Left colon (tissue), 2 donors: ENCODE results near the gene E2F4. TPM values are rescaled to one million over a fixed set of nuclear protein-coding genes. Genes with fewer than 3 reads are reported as not detected.
A peak's percentile ranks its signal among the peaks of the same experiment; 100 is the strongest.

Experiments used
- ATAC-seq: fragments of 200-7000 bp; cut with Tn5 transposase; one replicate; pipeline ENCODE4 v1.9.1; 2020; ENCODE audit warnings: mild to moderate bottlenecking, moderate library complexity
- DNase-seq, 2 donors: peaks; one replicate each; pipeline ENCODE4 v3.0.0-alpha.2; 2020
- intact Hi-C, 2 donors: fragments of 100-400 bp; cut with DNase I in 1 of 2; cut with micrococcal nuclease in 1 of 2; formaldehyde crosslinking; loops; one replicate each; pipeline versions ENCODE4 v1.11.2 to v1.14.0; 2022; cut with DNase I, micrococcal nuclease
- total RNA-seq, 2 donors: library from RNA; stranded (reverse); fragmentation: NEBNext Ultra II Directional; extraction: Animal tissue kit (Norgen Biotek cat#: 25700); gene quantifications; one replicate each; pipeline ENCODE4 v1.2.1, GENCODE V29; 2021
- donor health status: DM: no; HTN: no; CAD: no.
- donor health status: DM: yes; HTN: yes; CAD: no.

E2F4 gene
- total RNA-seq, 2 donors from 2014 or later: 59.1 to 81.4 TPM

DNA sequence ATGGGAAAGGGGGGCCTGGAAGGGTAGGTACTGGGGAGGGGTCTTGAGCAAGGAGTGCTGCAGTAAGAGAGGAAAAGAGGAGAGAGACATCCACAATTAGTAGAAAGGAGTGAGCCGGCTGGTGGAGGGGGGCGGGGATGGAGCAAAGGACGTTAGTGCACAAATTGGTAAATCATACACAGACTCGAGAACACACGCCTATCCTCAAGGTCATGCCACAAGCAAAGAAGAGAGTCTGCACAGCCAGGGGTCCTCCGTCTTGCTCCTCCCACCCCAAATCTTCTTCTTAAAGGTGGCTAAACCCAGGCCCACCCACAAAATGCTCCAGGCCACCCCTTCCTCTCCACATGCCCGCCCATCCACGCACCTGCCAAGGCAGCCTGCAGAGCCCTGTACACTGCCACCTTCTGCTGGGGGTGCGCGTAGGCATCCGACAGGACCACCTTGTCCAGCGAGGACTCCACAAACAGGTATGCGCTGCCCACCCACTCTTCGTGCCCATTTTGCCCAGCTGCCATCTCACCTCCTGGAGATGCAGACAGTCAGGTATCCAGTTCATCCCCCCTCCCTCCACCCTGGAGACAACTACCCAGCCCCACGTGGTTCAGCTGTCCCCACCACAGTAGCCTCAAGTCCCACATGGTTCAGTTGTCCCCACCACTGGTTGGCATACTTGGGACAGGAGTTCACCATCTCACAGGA, 35.7 kb upstream of the E2F4 start:
- intact Hi-C loops: loop anchor here (5.0 to 10.0 kb wide), 2 partner anchors 179 to 181 kb away; no protein-coding TSS in a partner anchor

DNA sequence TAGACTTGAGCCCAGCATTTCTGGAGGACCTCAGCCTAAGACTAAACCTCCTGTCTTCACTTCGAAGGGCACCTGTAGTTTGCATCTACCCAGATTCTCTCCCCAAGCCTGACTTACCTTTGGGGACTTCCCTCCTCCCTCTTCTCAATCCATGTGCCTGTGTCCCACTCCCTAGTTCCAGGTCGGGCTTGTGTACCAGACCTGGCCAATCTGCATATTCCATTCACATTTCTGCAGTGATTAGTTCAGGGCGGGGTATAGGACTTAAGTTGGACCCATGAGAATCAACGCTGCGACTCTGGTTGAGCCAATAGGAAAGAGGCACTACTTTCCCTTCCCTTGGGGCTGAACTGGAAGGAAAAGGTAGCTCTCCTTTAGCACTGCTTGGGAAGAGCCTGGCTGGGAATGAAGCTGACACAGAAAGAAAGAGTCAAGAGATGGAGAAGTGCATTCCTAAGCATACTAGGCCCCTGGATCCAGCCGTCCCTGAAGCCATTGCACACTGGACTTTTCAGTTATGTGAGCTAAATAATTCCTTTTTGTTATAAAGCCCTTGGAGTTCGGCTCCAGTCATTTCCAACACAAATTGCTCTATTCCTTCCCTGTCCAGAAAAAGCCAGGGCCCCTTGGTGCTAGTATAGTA, 34.7 kb upstream of the E2F4 start:
- ATAC-seq: no peak
- intact Hi-C loops: loop anchor here (5.0 to 10.0 kb wide), 2 partner anchors 180 to 182 kb away; no protein-coding TSS in a partner anchor
- DNase-seq: peak in 1 of 2 donors; percentile 16

More for the DNA sequence above, 35.7 kb upstream of the E2F4 start:
- ATAC-seq (peak; percentile 19), DNase-seq (peak in 1 of 2 donors; percentile 61)

DNA sequence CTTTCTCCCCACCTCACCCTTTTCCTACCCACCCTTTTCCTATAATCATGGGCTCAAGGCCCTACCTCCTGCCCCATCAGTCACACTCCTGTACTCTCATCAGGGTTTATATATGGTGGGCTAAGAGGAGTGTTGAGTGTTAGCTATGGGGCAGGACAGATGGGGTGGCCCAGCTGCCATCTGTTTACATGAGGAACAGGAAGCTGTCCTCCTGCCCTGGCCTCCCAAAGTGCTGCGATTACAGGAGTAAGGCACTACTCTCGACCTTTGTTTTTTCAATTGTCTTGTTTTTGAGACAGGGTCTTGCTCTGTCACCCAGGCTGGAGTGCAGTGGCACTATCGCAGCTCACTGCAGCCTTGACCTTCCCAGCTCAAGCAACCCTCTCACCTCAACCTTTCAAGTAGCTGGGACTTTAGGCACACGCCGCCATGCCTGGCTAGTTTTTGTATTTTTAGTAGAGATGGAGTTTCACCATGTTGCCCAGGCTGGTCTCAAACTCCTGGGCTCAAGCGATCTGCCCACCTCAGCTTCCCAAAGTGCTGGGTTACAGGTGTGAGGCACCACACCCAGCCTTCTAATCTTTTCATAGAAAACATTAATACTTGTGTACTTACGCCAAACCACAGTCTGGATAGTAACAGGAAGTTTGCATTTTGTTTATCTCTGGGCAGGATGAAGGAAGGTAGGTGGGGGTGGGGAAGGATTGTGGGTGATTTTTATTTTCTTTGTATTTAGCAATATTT, 33.9 kb upstream of the E2F4 start:
- no peak for DNase-seq
- intact Hi-C loops: loop anchor here (5.0 to 10.0 kb wide), 2 partner anchors 181 to 183 kb away; no protein-coding TSS in a partner anchor

DNA sequence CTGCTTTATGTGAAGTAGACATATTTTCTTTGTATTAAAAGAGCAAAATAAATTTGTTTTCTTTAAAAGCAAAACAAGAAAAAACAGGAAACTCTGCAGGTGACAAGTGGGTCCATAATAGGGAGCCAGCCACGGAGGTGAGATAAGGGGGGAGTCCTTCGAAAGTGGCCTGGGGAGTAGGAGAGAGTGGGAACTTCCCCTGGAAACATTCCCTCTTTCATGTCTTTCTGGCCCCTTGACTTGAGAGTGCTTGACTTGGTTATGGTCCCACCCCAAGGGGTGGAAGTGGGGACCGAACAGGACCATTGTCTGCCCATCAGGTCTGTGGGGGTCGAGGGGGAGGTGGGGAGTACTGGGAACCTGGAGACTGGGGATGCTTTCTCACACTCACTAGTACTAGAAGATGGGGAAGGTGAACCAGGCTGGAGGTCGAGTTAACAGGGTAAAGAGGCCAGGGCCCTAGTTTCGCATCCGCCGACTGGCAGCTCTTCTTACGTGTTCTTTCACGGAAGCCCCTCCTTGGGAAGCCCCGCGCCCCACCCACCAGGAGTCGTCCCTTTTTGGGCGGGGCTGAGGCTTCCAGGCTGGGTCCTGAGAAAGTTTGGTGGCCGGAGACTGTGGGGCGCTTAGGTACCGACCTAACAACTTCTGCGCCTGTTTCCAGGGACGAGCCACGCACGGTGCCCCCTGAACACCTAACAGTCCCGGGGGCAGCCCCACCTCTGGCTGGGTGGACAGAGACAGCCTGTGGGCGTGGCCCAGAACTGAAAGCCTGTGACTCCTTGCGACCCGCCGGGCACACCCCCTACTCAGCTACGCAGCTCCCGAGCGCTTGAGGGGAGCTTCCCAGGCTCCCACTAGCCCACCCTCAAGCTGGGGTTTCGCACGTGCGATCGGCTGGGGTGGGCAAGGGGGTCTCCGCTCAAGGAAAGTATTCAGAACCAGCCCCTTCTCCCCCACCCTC, 33.0 kb upstream of the E2F4 start:
- ATAC-seq (peak; percentile 38), DNase-seq (peak; percentile 77 to 83)
- intact Hi-C loops: loop anchor here (5.0 to 10.0 kb wide), 2 partner anchors 182 to 184 kb away; no protein-coding TSS in a partner anchor

More for the DNA sequence above, 33.9 kb upstream of the E2F4 start:
- ATAC-seq: no peak

DNA sequence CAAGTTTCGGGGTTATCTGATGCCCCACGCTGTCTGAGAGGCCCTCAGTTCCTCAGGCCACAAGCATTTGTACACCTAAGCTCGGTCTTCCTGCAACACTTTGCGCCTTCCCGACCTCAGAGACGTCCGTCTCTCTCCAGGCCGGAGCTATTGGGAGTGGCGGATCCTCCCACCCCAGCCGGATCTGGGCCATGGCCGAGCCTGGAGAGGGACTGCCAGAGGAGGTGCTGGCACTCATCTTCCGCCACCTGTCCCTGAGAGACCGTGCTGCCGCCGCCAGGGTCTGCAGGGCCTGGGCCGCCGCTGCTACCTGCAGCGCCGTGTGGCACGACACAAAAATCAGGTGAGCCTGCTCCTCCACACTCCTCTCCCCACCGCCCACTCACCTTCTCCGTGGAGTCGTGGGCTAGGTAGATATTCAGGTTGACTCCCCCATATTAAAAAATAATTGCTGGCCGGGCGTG, 30.3 kb upstream of the E2F4 start:
- intact Hi-C loops: no loop called here
- ATAC-seq: no peak
- no peak for DNase-seq

DNA sequence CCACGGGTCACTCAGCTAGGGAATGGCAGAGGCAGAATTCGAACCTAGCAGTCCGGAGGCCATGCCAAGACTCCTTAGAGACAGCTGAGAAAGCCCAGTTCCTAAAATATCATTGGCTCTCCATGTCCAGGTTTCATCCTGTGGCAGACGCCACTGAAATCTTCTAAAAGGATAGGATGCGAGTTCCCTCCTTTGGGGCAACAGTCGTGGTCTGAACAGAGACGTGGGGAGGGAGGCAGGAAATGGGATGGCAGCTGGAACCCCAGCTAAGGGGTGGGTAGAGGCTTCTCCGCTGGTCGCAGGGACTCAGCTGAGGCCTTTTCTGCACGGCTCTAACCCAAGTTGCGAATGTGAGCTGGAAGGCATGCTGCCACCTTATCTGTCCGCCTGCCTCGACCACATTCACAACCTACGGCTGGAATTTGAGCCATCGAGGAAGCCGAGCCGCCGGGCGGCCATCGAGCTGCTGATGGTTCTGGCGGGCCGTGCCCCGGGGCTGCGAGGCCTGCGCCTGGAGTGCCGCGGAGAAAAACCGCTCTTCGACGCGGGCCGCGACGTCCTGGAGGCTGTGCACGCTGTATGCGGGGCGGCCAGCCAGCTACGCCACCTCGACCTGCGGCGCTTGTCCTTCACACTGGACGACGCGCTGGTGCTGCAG, 29.3 kb upstream of the E2F4 start:
- DNase-seq: no peak
- intact Hi-C loops: no loop called here
- ATAC-seq: no peak

DNA sequence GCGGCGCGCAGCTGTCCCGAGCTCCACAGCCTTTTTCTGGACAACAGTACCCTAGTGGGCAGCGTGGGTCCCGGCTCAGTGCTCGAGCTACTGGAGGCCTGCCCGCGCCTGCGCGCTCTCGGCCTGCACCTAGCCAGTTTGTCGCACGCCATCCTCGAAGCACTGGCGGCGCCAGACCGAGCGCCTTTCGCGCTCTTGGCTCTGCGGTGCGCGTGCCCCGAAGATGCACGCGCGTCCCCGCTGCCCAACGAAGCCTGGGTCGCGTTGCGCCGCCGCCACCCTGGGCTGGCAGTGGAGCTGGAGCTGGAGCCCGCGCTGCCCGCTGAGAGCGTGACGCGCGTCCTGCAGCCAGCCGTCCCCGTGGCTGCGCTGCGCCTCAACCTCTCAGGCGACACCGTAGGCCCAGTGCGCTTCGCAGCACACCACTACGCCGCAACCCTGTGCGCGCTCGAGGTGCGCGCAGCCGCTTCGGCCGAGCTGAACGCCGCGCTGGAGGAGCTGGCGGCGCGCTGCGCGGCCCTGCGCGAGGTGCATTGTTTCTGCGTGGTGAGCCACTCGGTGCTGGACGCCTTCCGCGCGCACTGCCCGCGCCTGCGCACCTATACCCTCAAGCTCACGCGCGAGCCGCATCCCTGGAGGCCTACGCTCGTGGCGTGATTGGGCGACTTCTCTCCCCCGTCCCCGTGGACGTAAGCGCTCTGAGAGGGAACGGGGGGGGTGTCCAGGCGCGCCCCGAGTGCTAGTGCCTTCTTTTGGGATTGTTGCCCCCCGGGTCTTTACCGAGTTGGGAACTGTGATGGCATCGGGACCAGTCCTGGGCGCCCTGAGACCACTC, 28.6 kb upstream of the E2F4 start:
- no peak for ATAC-seq
- intact Hi-C loops: no loop called here
- DNase-seq: peak in 1 of 2 donors; percentile 53

DNA sequence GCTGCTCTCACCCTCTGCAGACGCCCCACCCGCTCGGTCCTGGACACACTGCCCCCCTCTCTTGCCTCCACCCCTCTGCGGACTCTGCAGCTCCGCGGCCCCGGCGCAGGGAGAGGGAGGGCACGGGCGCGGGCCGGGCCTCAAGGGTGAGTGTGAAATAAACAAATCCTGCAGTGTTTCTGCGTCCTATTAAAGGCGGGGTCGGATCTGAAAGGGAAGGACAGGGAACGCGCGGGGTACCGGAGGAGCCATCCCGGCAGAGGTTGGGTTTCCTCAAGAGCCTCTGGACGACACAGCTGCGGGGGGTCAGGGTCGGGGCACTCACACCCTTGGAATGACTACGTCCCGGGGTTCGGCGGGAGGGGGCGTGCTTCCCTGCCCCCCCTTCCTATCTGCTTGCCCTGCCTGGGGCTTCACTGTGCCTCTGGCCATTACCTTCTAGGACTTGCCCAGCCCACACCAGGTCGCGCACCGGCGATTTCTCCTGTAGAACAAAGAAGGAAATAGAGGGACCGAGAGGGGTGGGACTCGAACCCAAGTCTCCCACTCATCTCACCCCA, 27.9 kb upstream of the E2F4 start:
- intact Hi-C loops: no loop called here
- DNase-seq: no peak
- no peak for ATAC-seq

DNA sequence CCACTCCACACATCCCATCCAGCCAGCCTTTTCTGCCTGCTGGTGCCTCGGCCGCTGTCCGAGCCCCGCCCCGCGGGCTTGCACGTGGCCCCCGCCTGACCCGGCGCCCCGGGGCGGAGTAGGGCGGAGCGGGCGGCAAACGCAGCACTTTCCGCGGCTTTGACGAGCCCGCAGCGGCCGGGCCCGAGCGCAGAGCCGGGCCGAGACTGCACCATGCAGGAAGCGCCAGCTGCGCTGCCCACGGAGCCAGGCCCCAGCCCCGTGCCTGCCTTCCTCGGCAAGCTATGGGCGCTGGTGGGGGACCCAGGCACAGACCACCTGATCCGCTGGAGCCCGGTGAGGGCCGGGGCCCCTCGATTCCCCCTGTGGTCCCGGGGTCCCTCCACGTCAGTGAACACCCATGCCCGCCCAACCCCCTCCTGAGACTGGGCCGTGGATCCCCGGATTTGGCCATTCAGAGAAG, 27.3 kb upstream of the E2F4 start, which contains the start of gene HSF4:
TSS of gene HSF4 (plus strand) at position 147 of the 463 bp plus-strand sequence. CDS start at position 214, 67 bp downstream.
- peak; percentile 75 to 79 for DNase-seq
- intact Hi-C loops: no loop called here
- peak; percentile 48 for ATAC-seq

DNA sequence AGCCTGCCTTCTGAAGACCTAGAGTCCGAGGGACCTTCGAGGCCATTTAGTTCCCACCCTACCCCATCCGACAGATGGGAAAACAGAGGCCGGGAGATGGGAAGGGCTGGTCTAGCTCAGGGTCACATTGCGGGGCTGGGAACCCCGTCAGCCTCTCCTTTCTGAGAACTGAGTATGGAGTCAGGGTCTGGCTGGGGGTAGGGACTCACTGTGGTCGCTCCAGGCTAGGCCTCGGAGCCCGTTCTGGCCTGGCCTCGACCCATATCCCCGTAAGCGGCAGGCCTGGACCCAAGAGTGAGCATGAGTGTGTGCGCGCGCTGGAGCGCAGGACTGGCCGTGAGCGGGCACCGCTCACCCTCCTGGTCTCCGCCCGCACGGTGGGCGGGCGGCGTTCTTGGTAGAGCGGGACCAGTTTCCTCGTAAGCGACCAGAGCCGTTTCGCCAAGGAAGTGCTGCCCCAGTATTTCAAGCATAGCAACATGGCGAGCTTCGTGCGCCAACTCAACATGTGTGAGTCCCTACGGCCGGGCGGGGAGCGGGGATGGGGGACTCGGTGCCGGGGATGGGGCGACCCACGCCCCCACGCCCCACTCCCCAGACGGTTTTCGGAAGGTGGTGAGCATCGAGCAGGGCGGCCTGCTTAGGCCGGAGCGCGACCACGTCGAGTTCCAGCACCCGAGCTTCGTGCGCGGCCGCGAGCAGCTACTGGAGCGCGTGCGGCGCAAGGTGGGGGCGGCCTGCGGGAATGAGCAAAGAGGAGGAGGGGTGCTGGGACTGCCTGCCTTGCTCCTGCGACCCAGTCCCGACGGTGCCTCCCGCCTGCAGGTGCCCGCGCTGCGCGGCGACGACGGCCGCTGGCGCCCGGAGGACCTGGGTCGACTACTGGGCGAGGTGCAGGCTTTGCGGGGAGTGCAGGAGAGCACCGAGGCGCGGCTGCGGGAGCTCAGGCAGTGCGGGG, 26.6 kb upstream of the E2F4 start:
- intact Hi-C loops: no loop called here
- ATAC-seq (peak; percentile 2), DNase-seq (no peak)

DNA sequence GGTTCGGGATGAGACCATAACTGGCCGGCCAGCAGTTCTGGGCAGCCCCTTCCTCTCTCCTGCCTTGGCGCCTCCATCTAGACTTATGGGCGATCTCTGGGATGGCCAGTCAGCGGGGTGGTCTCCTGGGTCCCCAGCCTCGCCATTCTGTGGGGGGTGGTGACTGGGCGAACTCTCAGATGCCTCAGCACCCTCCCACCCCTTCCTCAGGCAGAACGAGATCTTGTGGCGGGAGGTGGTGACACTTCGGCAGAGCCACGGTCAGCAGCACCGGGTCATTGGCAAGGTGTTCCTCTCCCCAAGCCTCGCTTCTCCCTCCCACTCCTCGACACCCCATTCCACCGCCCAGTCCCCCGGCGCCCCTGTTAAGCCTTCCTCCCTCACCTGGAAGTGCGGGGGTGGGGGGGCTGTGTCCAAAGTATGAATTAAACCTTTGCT, 25.8 kb upstream of the E2F4 start:
- DNase-seq (no peak), ATAC-seq (no peak)
- intact Hi-C loops: no loop called here

DNA sequence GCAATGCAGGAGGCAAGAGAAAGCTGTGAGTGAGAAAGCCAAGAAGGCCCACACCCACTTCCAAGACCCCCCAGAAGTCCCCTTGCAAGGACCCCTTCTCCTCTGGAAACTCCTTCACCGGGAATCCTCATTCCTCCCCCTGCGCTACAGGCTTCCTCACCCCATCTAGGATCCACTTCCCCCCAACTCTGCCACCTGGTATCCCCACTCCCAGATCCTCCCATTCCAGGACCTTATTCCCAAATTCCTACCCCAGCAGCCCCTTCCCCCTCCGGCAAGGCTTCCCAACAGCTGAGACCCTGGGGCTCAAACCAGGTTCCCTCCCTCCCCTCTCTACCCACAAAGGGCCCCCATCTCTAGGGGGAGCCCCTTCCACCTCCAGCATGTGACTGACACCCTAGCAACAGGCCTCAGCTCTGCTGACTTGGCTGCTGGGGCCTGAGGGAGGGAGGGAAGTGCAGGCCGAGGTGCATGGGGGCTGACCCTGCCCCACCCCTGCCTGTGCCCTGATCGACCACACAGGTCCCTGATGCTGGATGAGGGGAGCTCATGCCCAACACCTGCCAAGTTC, 25.3 kb upstream of the E2F4 start:
- no peak for DNase-seq
- intact Hi-C loops: no loop called here
- ATAC-seq: no peak

DNA sequence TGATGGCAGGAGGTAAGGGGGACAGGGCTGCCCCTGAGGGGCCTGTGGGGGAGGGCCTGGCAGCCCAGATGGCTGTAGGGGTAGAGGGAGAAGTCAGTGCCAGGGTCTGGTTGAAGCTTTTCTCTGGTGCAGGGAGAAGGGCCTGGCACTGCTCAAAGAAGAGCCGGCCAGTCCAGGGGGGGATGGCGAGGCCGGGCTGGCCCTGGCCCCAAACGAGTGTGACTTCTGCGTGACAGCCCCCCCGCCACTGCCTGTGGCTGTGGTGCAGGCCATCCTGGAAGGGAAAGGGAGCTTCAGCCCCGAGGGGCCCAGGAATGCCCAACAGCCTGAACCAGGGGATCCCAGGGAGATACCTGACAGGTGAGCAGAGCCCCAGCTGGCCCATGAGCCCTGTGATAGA, 24.4 kb upstream of the E2F4 start:
- intact Hi-C loops: no loop called here
- DNase-seq (no peak), ATAC-seq (no peak)

DNA sequence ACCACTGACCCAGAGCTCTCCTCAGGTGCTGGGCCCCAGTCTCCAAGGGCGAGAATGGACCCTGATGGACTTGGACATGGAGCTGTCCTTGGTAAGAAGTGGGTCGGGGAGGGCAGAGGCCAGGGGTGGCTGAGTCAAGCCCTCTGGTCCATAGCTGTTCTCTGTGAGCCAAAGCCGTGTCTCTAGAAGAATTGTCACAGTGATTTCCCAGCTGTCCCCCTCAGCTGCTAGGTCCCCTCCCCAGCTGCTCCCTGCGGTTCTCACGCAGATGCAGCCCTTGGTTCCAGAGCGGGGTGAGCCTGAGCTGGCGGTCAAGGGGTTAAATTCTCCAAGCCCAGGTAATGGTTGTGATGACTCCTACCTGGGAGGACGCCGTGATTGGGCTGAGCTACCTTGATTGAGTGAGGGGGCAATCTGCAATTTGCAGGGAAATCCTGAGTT, 22.9 kb upstream of the E2F4 start:
- intact Hi-C loops: no loop called here
- DNase-seq (no peak), ATAC-seq (no peak)

DNA sequence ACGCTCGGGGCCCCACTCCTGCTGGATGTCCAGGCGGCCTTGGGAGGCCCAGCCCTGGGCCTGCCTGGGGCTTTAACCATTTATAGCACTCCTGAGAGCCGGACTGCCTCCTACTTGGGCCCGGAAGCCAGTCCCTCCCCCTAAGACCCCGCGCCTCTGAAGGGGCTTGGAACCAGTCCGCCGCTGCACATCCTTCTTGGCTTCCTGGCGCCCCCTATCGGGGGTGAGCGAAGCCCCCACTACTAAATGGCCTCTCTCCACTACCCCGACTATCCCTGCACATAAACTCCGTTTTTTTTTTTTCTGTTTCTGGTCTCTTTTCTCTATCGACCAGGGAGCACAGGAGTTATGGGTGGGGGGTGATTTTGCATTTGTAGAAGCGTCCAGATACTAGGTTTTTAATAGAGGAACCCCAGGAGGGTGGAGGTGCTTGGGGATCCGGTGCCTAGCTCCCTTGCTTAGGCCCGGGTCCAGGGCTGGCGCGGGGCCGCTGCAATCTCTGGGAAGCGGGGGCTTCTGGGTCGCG, 22.2 kb upstream of the E2F4 start:
- ATAC-seq: no peak
- intact Hi-C loops: no loop called here

More for the DNA sequence above, 22.2 kb upstream of the E2F4 start:
- peak in 1 of 2 donors; percentile 59 for DNase-seq
